CD4-positive, alpha-beta memory T cell (primary cell): Measurements from ENCODE around the gene FLT1. TPM values are rescaled to one million over a fixed set of nuclear protein-coding genes. Genes with fewer than 3 reads are reported as not detected.

Source experiments
- CTCF ChIA-PET: fragments of 350-600 bp; sonication (Branson Sonifier 250); formaldehyde crosslinking; loops from one replicate; lab custom pipeline; 2021; ENCODE audit warnings: inconsistent platforms; ENCODE audit not compliant: partially characterized antibody; lab: Charles Lee
- POLR2A ChIA-PET: fragments of 350-600 bp; sonication (Branson Sonifier 250); formaldehyde crosslinking; loops from one replicate; lab custom pipeline; 2021; ENCODE audit not compliant: partially characterized antibody; lab: Charles Lee
- DNase-seq, 5 donors: peaks; one replicate each; pipeline versions ENCODE4 v3.0.0 to v3.0.0-alpha.2; 2020 to 2022; ENCODE audit warnings: mixed read lengths in 1 of 5
- H3K27ac ChIP-seq: one replicate; pipeline ENCODE4 v1.7.0; 2013; ENCODE audit warnings: low read depth, low read length
- H3K27me3 ChIP-seq: 2 replicates; pipeline ENCODE4 v1.7.0; 2013; ENCODE audit warnings: mild to moderate bottlenecking, low read length, moderate library complexity; ENCODE audit not compliant: insufficient read depth
- H3K36me3 ChIP-seq: 2 replicates; pipeline ENCODE4 v1.7.0; 2013; ENCODE audit warnings: mild to moderate bottlenecking, low read length, moderate library complexity; ENCODE audit not compliant: insufficient read depth
- H3K4me1 ChIP-seq: 2 replicates; pipeline ENCODE4 v1.7.0; 2013; ENCODE audit warnings: mild to moderate bottlenecking, low read length, moderate library complexity; ENCODE audit not compliant: insufficient read depth
- H3K4me3 ChIP-seq, 2 donors: one replicate each; pipeline ENCODE4 v1.7.0; 2013; ENCODE audit warnings: low read length in 2 of 2, mild to moderate bottlenecking in 1 of 2
- H3K9me3 ChIP-seq, 2 donors: one replicate each; pipeline ENCODE4 v1.7.0; 2013; ENCODE audit warnings: low read length in 2 of 2, control low read depth in 1 of 2; ENCODE audit not compliant: control insufficient read depth in 1 of 2
- H3K27ac Mint-ChIP-seq, 7 donors: one replicate each; pipeline ENCODE4 v1.8.0; 2020 to 2021; ENCODE audit warnings: mixed read lengths in 7 of 7, mild to moderate bottlenecking in 6 of 7, inconsistent platforms in 3 of 7, moderate library complexity in 3 of 7
- H3K27me3 Mint-ChIP-seq, 2 donors: one replicate each; pipeline ENCODE4 v1.8.0; 2020 to 2021; ENCODE audit warnings: mixed read lengths in 2 of 2
- H3K36me3 Mint-ChIP-seq, 2 donors: one replicate each; pipeline ENCODE4 v1.8.0; 2020 to 2021; ENCODE audit warnings: mixed read lengths in 2 of 2, inconsistent platforms in 1 of 2, mild to moderate bottlenecking in 1 of 2
- H3K4me1 Mint-ChIP-seq, 4 donors: one replicate each; pipeline ENCODE4 v1.8.0; 2020 to 2021; ENCODE audit warnings: mixed read lengths in 4 of 4, mild to moderate bottlenecking in 1 of 4
- H3K4me3 Mint-ChIP-seq, 8 donors: one replicate each; pipeline ENCODE4 v1.8.0; 2020 to 2021; ENCODE audit warnings: mixed read lengths in 8 of 8, mild to moderate bottlenecking in 7 of 8, moderate library complexity in 6 of 8, inconsistent platforms in 3 of 8
- H3K9me3 Mint-ChIP-seq, 8 donors: one replicate each; pipeline ENCODE4 v1.8.0; 2020 to 2021; ENCODE audit warnings: mixed read lengths in 8 of 8, mild to moderate bottlenecking in 5 of 8, inconsistent platforms in 3 of 8, moderate library complexity in 1 of 8
- intact Hi-C: fragments of 100-400 bp; cut with micrococcal nuclease; formaldehyde crosslinking; loops from one replicate; pipeline ENCODE4 v1.15.1; 2023
- polyA plus RNA-seq, 2 donors: library from polyadenylated mRNA; unstranded; fragments of 300-500 nt; fragmentation: Illumina TruSeq; gene quantifications; one replicate each; pipeline ENCODE4 v1.2.3, GENCODE V29; 2021
- total RNA-seq, 2 experiments: library from RNA; stranded (reverse); gene quantifications; one replicate each; pipeline ENCODE4 v1.2.3, GENCODE V29; 2021

The FLT1 gene
- total and polyA plus RNA-seq, 4 experiments from 2014 or later, result 0.15 to 0.26 (median 0.25) TPM; not detected in 1

- Histone ChIP-seq H3K4me3 (no peak overlapping the region), H3K36me3 (no peaks in the 10 kb centered on the region), H3K27me3 (peaks cover 4% of the 10 kb centered on the region), H3K9me3 (no peaks in the 10 kb centered on the region), H3K27ac (no peak overlapping the region), H3K4me1 (no peaks in the 10 kb centered on the region)
- Mint-ChIP-seq H3K27me3 (peaks cover 7 to 8% of the 10 kb centered on the region in 2 donors), H3K4me3 (no peak overlapping the region), H3K4me1 (no peaks in the 10 kb centered on the region), H3K9me3 (no peaks in the 10 kb centered on the region), H3K27ac (no peak overlapping the region), H3K36me3 (no peaks in the 10 kb centered on the region)
- no peak for DNase-seq
- ChIA-PET CTCF (interaction anchor here (1.1 kb wide), 1 partner anchor 12 kb away, joined by 3 read pairs; no protein-coding TSS in a partner anchor), POLR2A (no interaction called here)
- intact Hi-C loops, result no loop called here
Measured at GRCh38 chr13:28412981-28413380, 81.9 kb downstream of the FLT1 start.

- intact Hi-C loops, result no loop called here
- H3K4me3 ChIP-seq, result no peak overlapping the region
- H3K27me3 ChIP-seq, result peaks cover 4% of the 10 kb centered on the region
- no peak overlapping the region for H3K27ac Mint-ChIP-seq
- no peak overlapping the region for H3K27ac ChIP-seq
- no peaks in the 10 kb centered on the region for H3K4me1 Mint-ChIP-seq
- H3K4me1 ChIP-seq, result no peaks in the 10 kb centered on the region
- ChIA-PET CTCF (no interaction called here), POLR2A (no interaction called here)
- no peaks in the 10 kb centered on the region for H3K9me3 ChIP-seq
- H3K9me3 Mint-ChIP-seq, result no peaks in the 10 kb centered on the region
- H3K27me3 Mint-ChIP-seq, result peaks cover 4 to 6% of the 10 kb centered on the region in 2 donors
- no peaks in the 10 kb centered on the region for H3K36me3 Mint-ChIP-seq
- no peak for DNase-seq
- no peak overlapping the region for H3K4me3 Mint-ChIP-seq
- no peaks in the 10 kb centered on the region for H3K36me3 ChIP-seq
Measured at GRCh38 chr13:28411831-28412353, 83.0 kb downstream of the FLT1 start.

- H3K27ac Mint-ChIP-seq, result no peak overlapping the region
- no peaks in the 10 kb centered on the region for H3K4me1 Mint-ChIP-seq
- intact Hi-C loops, result no loop called here
- H3K9me3 Mint-ChIP-seq, result no peaks in the 10 kb centered on the region
- ChIA-PET CTCF (no interaction called here), POLR2A (no interaction called here)
- no peaks in the 10 kb centered on the region for H3K36me3 Mint-ChIP-seq
- no peak overlapping the region for H3K27ac ChIP-seq
- H3K9me3 ChIP-seq, result no peaks in the 10 kb centered on the region
- no peaks in the 10 kb centered on the region for H3K4me1 ChIP-seq
- DNase-seq, result no peak
- H3K36me3 ChIP-seq, result no peaks in the 10 kb centered on the region
- H3K27me3 ChIP-seq, result peaks cover 4% of the 10 kb centered on the region
- peaks cover 4% of the 10 kb centered on the region in 2 donors for H3K27me3 Mint-ChIP-seq
- H3K4me3 ChIP-seq, result no peak overlapping the region
- H3K4me3 Mint-ChIP-seq, result no peak overlapping the region
Measured at GRCh38 chr13:28410096-28410495, 84.8 kb downstream of the FLT1 start.

GRCh38 chr13:28409648-28410047 is 85.3 kb downstream of the FLT1 start:
- Mint-ChIP-seq H3K9me3 (no peaks in the 10 kb centered on the region), H3K27me3 (peaks cover 4% of the 10 kb centered on the region in 2 donors), H3K4me1 (no peaks in the 10 kb centered on the region), H3K27ac (no peak overlapping the region), H3K4me3 (no peak overlapping the region), H3K36me3 (no peaks in the 10 kb centered on the region)
- no peak overlapping the region for H3K27ac ChIP-seq
- CTCF ChIA-PET, result no interaction called here
- no peaks in the 10 kb centered on the region for H3K9me3 ChIP-seq
- intact Hi-C loops, result no loop called here
- H3K36me3 ChIP-seq, result no peaks in the 10 kb centered on the region
- H3K4me3 ChIP-seq, result no peak overlapping the region
- no peaks in the 10 kb centered on the region for H3K4me1 ChIP-seq
- DNase-seq, result no peak
- POLR2A ChIA-PET, result no interaction called here
- H3K27me3 ChIP-seq, result peaks cover 4% of the 10 kb centered on the region

- Histone ChIP-seq H3K36me3 (no peaks in the 10 kb centered on the region), H3K27me3 (peaks cover 4% of the 10 kb centered on the region), H3K27ac (no peak overlapping the region), H3K4me1 (no peaks in the 10 kb centered on the region), H3K4me3 (no peak overlapping the region), H3K9me3 (no peaks in the 10 kb centered on the region)
- Mint-ChIP-seq H3K27me3 (peaks cover 4% of the 10 kb centered on the region in 2 donors), H3K36me3 (no peaks in the 10 kb centered on the region), H3K27ac (no peak overlapping the region), H3K4me1 (no peaks in the 10 kb centered on the region), H3K9me3 (no peaks in the 10 kb centered on the region), H3K4me3 (no peak overlapping the region)
- intact Hi-C loops, result no loop called here
- ChIA-PET CTCF (no interaction called here), POLR2A (no interaction called here)
- DNase-seq, result no peak
Measured at GRCh38 chr13:28408863-28409262, 86.1 kb downstream of the FLT1 start.

GRCh38 chr13:28408235-28408848 is 86.6 kb downstream of the FLT1 start:
- ChIA-PET CTCF (interaction anchor here (1.1 kb wide), 1 partner anchor 22 kb away, joined by 3 read pairs; no protein-coding TSS in a partner anchor), POLR2A (no interaction called here)
- H3K4me1 ChIP-seq, result no peaks in the 10 kb centered on the region
- no peak overlapping the region for H3K4me3 ChIP-seq
- no peak overlapping the region for H3K27ac ChIP-seq
- Mint-ChIP-seq H3K36me3 (no peaks in the 10 kb centered on the region), H3K4me1 (no peaks in the 10 kb centered on the region), H3K27ac (no peak overlapping the region), H3K27me3 (peaks cover 4% of the 10 kb centered on the region in 2 donors), H3K4me3 (no peak overlapping the region), H3K9me3 (no peaks in the 10 kb centered on the region)
- no peak for DNase-seq
- no peaks in the 10 kb centered on the region for H3K36me3 ChIP-seq
- no peaks in the 10 kb centered on the region for H3K9me3 ChIP-seq
- peaks cover 4% of the 10 kb centered on the region for H3K27me3 ChIP-seq
- intact Hi-C loops, result no loop called here

GRCh38 chr13:28406733-28407266 is 88.1 kb downstream of the FLT1 start:
- CTCF ChIA-PET, result no interaction called here
- no peaks in the 10 kb centered on the region for H3K4me1 Mint-ChIP-seq
- Histone ChIP-seq H3K27ac (no peak overlapping the region), H3K4me1 (no peaks in the 10 kb centered on the region), H3K36me3 (no peaks in the 10 kb centered on the region), H3K4me3 (no peak overlapping the region), H3K27me3 (peaks cover 4% of the 10 kb centered on the region), H3K9me3 (no peaks in the 10 kb centered on the region)
- intact Hi-C loops, result no loop called here
- H3K27ac Mint-ChIP-seq, result no peak overlapping the region
- POLR2A ChIA-PET, result no interaction called here
- H3K9me3 Mint-ChIP-seq, result no peaks in the 10 kb centered on the region
- peaks cover 5% of the 10 kb centered on the region in 2 donors for H3K27me3 Mint-ChIP-seq
- H3K36me3 Mint-ChIP-seq, result no peaks in the 10 kb centered on the region
- H3K4me3 Mint-ChIP-seq, result no peak overlapping the region
- DNase-seq, result no peak
